KOPT-K1 (cell line): ENCODE measurements around the gene FOXF2.

Source experiments
- H3K27ac ChIP-seq: fragments of 200-600 bp; sonication (generic); 2 replicates; pipeline ENCODE4 v1.5.1; 2016; ENCODE audit warnings: antibody characterized with exemption, mild to moderate bottlenecking, low read depth, low read length; ENCODE audit not compliant: poor library complexity, severe bottlenecking
- H3K36me3 ChIP-seq: fragments of 200-600 bp; sonication (generic); 2 replicates; pipeline ENCODE4 v1.5.1; 2017; ENCODE audit warnings: antibody characterized with exemption, mild to moderate bottlenecking, low read length, moderate library complexity; ENCODE audit not compliant: insufficient read depth
- H3K9me3 ChIP-seq: fragments of 200-600 bp; sonication (generic); 2 replicates; pipeline ENCODE4 v1.5.1; 2017; ENCODE audit warnings: antibody characterized with exemption, low read length, mild to moderate bottlenecking; ENCODE audit not compliant: insufficient read depth, poor library complexity, severe bottlenecking

The FOXF2 gene

GRCh38 chr6:1393641-1394283 lies 4.4 kb downstream of the FOXF2 start:
- Histone ChIP-seq H3K27ac (no peak overlapping the region), H3K9me3 (no peaks in the 10 kb centered on the region), H3K36me3 (no peaks in the 10 kb centered on the region)

DNA sequence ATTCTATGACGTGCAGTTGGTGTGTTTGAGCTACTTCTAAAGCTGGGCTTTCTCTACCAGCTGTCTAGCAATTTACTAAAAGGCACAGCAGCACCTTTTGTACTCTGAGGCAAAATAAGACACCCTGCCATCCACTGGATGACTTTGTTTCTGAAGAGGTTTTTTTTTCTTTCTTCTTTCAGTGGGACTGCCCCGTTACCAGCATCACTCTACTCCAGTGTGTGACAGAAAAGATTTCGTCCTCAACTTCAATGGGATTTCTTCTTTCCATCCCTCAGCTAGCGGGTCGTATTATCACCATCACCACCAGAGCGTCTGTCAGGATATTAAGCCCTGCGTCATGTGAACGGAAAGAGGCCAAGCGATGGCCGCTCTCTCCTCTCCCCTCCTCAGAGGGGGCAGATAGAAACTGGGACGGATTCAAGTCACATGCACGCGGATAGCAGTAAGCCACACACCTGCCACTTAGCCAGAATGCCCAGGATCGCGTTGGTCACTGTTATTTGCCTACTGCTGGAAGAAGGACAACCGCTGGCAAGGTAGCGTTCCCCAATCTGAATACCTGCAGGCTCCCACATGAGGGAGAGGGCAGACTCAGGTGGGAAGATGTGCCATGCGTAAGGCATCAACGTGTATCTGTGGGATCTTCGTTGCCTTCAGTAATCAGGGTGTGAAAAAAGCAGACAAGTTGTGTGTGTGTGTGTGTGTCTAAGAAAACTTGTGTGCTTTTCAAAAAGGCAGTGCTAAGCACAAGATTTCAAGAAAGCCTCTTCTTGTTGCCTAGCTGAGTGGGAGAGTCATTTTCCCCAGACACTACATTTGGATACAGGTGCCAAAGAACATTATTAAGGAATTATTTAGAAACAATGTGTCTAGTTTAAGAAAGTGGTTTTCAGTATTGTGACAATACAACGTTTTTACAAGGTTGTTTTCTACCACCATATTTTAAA lies 5.4 kb downstream of the FOXF2 start:
- Histone ChIP-seq H3K27ac (no peak overlapping the region), H3K36me3 (no peaks in the 10 kb centered on the region), H3K9me3 (no peaks in the 10 kb centered on the region)

DNA sequence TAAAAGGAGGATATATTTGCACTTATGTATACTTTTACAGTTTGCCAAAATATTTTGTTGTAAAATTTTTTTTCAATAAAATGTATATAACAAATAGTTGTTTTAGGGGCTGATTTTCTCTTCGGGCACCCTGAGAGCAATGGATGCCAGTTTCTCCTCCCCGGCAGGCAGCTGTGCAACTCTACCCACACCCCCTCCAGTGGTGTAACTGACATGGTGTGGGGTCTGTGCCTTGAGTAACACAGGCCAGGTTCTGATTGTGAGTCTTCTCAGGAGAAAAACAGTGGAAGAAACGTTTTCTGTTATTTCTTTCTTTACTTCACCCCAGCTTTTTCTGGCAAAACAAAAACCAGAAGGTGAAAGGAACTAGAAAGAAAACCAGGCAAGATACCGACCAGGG lies 6.1 kb downstream of the FOXF2 start:
- Histone ChIP-seq H3K27ac (no peak overlapping the region), H3K9me3 (no peaks in the 10 kb centered on the region), H3K36me3 (no peaks in the 10 kb centered on the region)

DNA sequence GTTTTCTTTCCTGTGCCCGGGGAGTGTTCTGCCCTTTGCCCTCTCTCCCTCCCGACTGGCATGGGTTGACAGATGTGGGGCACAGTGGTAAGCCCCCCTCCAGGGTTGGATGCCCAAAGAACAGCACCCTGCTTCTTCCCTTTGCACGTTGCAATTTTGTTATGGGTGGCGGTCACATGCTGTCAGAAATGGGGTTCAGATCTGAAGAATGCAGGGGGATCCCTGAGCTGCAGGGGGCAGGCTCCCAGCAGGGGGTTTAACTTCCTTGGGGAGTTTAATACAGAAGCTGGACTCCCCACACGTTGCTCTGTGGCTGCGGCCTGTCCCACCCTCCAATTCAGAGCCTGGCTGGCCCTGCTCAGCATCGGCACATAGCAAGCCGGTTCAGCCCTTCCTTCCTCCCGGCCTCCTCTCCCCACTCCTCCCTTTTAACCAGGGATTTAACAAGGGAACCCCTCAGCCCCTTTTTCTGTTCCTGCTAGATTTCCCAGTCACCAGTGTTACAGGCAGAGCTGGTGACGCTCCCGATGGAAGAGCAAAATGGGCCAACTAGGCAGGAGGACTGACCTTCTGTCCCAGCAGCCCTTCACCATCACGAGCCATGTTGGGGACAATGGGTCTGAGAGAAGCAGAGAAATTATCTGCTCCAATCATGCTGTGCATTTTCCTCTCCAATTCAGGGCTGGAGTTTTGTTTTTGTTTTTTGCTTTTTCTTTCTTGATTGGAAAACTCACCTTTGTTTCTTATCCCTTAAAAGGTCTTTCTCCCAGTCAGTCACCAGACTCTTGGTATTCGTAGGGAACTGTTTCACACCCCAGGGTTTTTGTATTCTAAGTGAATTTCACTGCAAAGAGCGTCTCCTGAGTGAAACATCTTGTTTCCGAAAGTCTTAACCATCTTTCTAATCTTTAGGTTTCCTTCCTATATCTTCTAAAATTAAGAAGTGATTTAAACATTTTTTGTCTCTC lies 6.8 kb downstream of the FOXF2 start:
- H3K36me3 ChIP-seq: no peaks in the 10 kb centered on the region
- no peak overlapping the region for H3K27ac ChIP-seq
- H3K9me3 ChIP-seq: no peaks in the 10 kb centered on the region

DNA sequence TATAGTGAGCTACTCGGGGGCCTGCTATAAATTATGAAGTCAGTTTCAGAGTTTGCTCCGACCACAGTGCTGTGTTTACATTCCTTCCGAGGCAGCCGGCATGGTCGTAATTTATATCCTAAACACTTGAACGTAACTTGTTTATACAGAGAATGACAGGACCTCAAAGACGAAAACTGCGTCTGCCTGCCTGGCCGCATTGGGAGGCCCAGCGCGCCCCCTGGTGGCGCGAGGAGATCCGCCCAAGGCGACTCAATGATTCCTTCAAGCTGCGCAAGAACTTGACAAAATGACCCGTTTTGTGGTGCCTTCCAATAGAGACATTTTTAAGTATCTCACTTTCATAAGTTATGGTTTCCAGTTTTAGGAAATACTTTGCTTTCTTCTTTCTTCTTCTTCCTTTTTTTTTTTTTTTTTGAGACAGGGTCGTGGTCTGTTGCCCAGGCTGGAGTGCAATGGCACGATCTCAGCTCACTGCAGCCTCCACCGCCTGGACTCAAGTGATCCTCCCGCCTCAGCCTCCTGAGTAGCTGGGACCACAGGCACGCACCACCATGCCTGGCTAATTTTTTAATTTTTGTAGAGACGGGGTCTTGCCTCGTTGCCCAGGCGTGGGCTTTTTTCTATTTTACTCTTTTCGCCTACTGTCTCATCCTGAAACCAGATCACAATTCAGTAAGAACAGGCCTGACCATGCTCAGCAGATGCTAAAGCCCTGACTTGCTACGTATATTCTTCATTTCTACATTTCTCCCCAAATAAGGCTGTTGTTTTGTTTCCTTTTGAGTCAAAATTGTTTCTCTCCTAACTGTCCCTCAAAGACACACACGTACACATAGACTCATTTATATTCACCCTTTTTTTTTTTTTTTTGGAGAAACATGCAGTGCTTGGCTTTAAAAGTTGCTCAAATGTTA lies 7.8 kb downstream of the FOXF2 start:
- no peak overlapping the region for H3K27ac ChIP-seq
- no peaks in the 10 kb centered on the region for H3K9me3 ChIP-seq
- no peaks in the 10 kb centered on the region for H3K36me3 ChIP-seq

- Histone ChIP-seq H3K27ac (no peak overlapping the region), H3K9me3 (no peaks in the 10 kb centered on the region), H3K36me3 (no peaks in the 10 kb centered on the region)
These were observed 9.9 kb downstream of the FOXF2 start for GRCh38 chr6:1399085-1399780.

- Histone ChIP-seq H3K36me3 (no peaks in the 10 kb centered on the region), H3K27ac (no peak overlapping the region), H3K9me3 (no peaks in the 10 kb centered on the region)
These were observed 10.9 kb downstream of the FOXF2 start for GRCh38 chr6:1400126-1400850.

DNA sequence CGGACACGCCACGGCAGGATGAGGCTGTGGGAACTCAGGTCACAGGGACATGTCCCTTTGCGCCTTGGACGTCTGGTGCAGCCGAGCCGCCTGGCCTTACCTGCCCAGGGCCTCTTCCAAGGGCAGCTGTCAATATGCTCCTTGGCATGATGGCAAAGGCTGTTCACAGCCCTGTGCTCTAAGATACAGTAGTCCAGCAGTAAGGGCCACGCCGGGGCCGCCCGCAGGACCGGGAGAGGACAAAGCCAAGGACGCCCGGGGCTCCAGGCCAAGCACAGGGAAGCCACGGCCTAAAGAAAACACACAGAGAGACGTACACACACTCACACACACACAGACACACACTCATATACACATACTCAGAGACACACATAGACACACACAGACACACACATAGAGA lies 13.0 kb downstream of the FOXF2 start:
- Histone ChIP-seq H3K9me3 (no peaks in the 10 kb centered on the region), H3K36me3 (no peaks in the 10 kb centered on the region), H3K27ac (no peak overlapping the region)

GRCh38 chr6:1402868-1403267 lies 13.5 kb downstream of the FOXF2 start:
- H3K36me3 ChIP-seq: no peaks in the 10 kb centered on the region
- H3K9me3 ChIP-seq: no peaks in the 10 kb centered on the region
- H3K27ac ChIP-seq: no peak overlapping the region

DNA sequence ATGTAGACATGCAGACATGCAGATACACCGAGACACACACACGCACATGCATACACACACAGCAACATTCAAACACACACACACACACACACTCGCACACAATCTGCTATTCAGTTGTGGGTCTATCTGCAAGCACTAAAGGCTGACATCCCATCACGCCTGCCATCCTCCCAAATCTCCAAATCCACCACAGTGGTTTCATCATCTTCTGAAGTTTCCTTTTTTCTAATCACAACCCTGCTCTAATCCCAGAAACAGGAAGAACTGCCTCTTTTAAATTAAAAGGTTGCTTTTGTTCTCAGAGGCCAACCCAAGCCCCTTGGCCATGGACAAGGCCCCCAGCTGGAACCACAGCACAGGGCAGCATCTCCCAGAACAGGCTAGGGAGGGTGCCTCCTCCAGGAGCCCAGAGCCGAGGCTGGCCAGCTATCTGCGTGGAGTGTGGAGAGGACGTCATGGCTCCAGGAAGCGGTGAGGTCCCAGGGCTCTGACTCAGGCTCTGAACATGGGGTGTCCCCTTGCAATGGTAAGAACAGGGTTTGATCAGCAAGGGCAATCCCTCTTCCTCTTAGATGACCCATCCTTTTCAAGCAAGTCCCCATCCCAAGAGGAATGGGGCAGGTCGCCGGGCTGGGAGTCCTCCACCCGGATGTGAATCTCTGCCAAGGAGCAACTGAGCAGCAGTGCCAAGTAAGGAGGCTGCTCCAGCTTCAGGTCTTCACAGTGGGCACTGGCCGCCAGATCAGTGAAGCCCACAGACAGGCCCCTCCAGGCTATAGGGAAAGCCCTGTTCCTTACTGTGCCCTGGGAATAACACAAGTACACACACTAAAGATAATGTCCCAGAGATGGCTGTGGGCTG lies 14.7 kb downstream of the FOXF2 start:
- Histone ChIP-seq H3K9me3 (no peaks in the 10 kb centered on the region), H3K36me3 (no peaks in the 10 kb centered on the region), H3K27ac (no peak overlapping the region)

DNA sequence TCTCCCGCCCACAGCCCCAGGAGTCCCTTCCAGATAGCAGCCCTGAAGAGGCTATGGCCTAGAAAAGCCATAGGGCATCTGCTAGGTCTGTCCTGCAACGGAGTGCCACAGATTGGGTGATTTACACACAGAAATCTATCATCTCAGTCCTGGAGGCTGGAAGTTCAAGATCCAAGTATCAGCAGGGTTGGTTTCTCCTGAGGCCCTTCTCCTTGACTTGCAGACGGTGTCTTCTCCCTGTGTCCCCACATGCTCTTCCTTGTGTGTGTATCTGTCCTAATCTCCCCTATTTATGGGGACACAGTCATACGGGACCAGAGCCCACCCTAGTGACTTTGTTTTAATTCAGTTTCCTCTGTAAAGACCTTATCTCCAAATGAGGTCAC lies 15.3 kb downstream of the FOXF2 start:
- Histone ChIP-seq H3K9me3 (no peaks in the 10 kb centered on the region), H3K36me3 (no peaks in the 10 kb centered on the region), H3K27ac (no peak overlapping the region)

GRCh38 chr6:1405221-1405620 lies 15.8 kb downstream of the FOXF2 start:
- Histone ChIP-seq H3K9me3 (no peaks in the 10 kb centered on the region), H3K27ac (no peak overlapping the region)

More at GRCh38 chr6:1405221-1405620, 15.8 kb downstream of the FOXF2 start:
- no peaks in the 10 kb centered on the region for H3K36me3 ChIP-seq
